Choroid plexus epithelial cell (primary cell): ENCODE measurements around the gene TOLLIP.

Experiments used
- DNase-seq: peaks from one replicate; pipeline ENCODE4 v3.0.0-alpha.2; 2010; ENCODE audit warnings: low read depth
- H3K4me3 ChIP-seq: 2 replicates; pipeline ENCODE4 v1.5.1; 2011; ENCODE audit warnings: low read depth, mild to moderate bottlenecking, control low read depth, low read length, moderate library complexity
- CTCF ChIP-seq: conservative IDR thresholded peaks from 2 replicates; pipeline ENCODE4 v1.5.1; 2011; ENCODE audit warnings: low read depth, mild to moderate bottlenecking, control low read depth, inconsistent platforms, low read length, moderate library complexity

The TOLLIP gene

DNA sequence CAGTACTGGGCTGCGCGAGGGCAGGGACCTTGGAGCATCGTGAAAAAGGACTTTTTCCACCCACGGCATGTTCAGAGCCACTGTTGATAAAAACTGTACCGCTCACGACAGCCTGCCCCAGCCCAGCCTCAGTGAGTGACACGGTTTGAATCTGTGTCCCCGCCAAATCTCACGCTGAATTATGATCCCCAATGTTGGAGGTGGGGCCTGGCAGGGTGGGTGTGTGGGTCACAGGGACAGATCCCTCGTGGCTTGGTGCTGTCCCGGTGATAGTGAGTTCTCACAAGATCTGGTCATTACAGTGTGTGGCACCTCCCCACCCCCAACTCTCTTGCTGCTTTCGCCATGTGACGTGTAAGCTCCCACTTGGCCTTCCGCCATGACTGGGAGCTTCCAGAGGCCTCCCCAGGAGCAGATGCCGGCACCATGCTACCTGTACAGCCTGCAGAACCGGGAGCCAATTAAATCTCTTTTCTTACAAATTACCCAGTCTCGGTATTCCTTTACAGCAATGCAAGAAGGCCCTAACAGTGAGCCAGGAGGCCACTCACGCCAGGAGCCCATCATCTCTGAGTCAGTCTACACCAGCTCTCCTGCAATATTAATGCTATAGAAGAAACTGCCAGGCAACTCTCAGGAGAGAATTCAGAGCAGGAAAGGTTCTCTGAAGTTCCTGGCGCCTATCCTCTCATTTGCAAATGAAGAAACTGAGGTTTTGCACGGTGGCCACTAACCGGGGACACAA lies 1.3 kb downstream of the TOLLIP start:
- DNase-seq, result peak; percentile 31
- TF ChIP-seq CTCF, result no peak
- peak overlapping the region; percentile 75 for H3K4me3 ChIP-seq

GRCh38 chr11:1307163-1307870 lies 2.1 kb downstream of the TOLLIP start:
- no peak overlapping the region for H3K4me3 ChIP-seq

DNA sequence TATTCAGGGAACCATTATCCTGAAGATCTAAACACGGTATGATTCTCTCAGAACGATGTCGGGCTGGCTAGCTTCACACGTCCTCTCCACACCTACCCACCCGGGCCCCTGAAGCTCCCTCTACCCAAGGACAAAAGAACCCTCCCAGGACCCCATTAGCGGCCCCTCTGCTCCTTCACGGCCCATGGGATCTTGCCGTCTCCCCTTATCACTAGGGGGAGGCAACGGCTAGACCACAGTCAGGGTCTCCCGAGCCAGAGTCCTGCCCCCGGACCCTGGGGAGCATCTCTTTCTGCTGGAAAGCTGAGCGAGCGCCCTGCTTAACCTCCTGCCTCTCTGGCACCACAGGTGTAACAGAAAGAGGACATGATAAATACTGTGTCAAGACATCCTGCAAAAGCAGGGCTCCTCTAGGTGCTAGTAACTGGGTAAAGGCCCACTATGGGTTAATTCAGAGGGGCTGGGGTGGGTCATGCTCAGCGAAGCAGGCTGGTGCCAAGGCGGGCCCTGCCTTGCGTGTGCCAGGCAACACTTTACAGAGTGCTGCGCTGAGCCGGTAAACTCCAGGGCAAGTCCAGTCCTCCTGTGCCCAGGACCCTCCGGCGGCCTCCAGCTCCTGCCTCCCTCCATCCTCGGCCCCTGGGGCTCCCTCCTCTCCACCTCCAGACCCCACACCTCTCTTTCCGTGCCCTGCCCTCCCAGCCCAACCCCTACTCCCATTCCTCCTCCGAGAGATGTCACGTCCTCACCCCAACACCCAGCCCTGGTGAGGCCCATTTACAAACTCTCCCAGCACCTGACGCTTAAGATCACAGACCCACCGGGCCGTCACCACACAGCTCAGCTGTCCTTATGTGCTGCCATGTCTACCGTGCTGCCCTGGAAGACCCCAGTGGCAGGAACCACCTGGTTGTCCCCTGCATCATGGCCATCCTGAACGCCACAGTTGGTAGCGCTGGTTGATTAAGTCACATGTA lies 3.0 kb downstream of the TOLLIP start:
- no peak overlapping the region for H3K4me3 ChIP-seq
- TF ChIP-seq CTCF, result no peak
- no peak for DNase-seq

More at GRCh38 chr11:1307163-1307870, 2.1 kb downstream of the TOLLIP start:
- no peak for TF ChIP-seq CTCF
- DNase-seq, result no peak

- no peak overlapping the region for H3K4me3 ChIP-seq
- no peak for DNase-seq
- no peak for TF ChIP-seq CTCF
These were observed 3.9 kb downstream of the TOLLIP start for GRCh38 chr11:1305501-1306056.

DNA sequence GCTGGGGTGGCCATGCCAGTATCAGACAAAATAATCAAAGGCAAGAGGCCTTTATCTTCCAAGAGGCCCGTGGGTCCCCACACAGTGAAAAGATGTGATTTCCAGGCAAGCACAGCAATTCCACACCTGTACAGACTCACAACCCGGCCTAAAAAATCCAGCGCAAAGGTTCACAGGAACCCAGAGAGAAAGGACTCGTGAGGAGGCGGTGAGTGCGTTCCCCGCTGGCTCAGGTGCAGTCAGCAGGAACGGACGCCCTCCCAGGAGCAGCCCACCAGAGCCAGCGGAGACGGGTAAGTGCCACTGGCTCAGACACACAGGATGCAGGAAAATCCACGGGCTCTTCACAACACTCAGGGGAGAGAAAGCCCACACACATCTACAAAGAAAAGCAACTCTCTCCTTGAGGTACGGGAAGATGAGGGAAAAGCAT lies 4.4 kb downstream of the TOLLIP start:
- TF ChIP-seq CTCF, result no peak
- no peak overlapping the region for H3K4me3 ChIP-seq
- no peak for DNase-seq

DNA sequence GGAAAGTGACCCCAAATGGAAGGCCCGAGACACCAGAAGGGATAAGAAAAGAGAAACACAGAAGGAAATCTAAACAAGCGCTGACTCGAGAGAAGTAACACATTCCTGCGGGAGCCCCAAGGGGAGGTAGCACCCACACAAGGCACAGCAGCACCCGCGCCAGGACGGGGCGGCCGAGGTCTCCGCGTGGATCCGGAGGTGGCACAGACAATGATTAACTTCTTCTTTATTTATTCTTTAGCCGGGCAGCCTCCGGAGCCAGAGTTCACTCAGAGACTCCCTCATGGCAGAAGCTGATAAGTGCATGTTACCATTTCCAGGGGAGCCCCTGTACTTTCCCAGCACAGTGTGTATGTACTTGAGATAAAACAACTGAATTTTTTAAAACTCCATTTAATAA lies 5.1 kb downstream of the TOLLIP start:
- no peak for DNase-seq
- H3K4me3 ChIP-seq, result no peak overlapping the region
- no peak for TF ChIP-seq CTCF
